HCT116 (cell line): Measurements from ENCODE around the gene NAALADL2. TPM values are rescaled to one million over a fixed set of nuclear protein-coding genes. Genes with fewer than 3 reads are reported as not detected.

ENCODE experiments used
- ATAC-seq: fragments of 200-7000 bp; cut with Tn5 transposase; 2 replicates; pipeline ENCODE4 v1.9.1; 2020; ENCODE audit warnings: mild to moderate bottlenecking, moderate library complexity
- BruUV-seq: library from RNA; stranded (reverse); fragments of 400-500 nt; replicated peaks from 2 replicates; lab custom pipeline; 2021; lab: Mats Ljungman, UMichigan
- CTCF ChIA-PET: fragments of 300-600 bp; sonication (Branson Sonifier 250); formaldehyde crosslinking; loops from one replicate; lab custom pipeline; 2021; ENCODE audit warnings: antibody characterized with exemption; lab: Charles Lee
- POLR2A ChIA-PET: fragments of 300-600, 350-600 bp; sonication (Branson Sonifier 250); formaldehyde crosslinking; loops from one replicate; lab custom pipeline; 2021; ENCODE audit warnings: antibody characterized with exemption; lab: Charles Lee
- RAD21 ChIA-PET, 2 experiments: fragments of 300-600 bp; sonication (Branson Sonifier 250); formaldehyde crosslinking; loops; one replicate each; lab custom pipeline; 2023; ENCODE audit warnings: low total read pairs in 2 of 2; ENCODE audit not compliant: uncharacterized antibody in 2 of 2, unreplicated experiment in 2 of 2, low non-redundant PET in 1 of 2; lab: Charles Lee
- DNase-seq: peaks from one replicate; pipeline ENCODE4 v3.0.0-alpha.2; 2010; ENCODE audit warnings: low read depth, low spot score
- H2AFZ ChIP-seq: fragments of 200-600 bp; shearing (Covaris generic), sonication (generic); 2 replicates; pipeline ENCODE4 v1.6.1; 2017; ENCODE audit warnings: low read depth, mixed run types, mixed read lengths, antibody characterized with exemption, low read length; ENCODE audit not compliant: poor library complexity, severe bottlenecking
- H3K27ac ChIP-seq: 2 replicates; pipeline ENCODE4 v1.5.1; 2012; ENCODE audit warnings: low read depth, low read length
- H3K27me3 ChIP-seq: fragments of 200-600 bp; sonication (generic); 2 replicates; pipeline ENCODE4 v1.6.1; 2016; ENCODE audit warnings: mixed run types, low read length, mixed read lengths; ENCODE audit not compliant: insufficient read depth
- H3K36me3 ChIP-seq, 2 experiments: fragments of 200-500 bp in 1 of 2; fragments of 200-600 bp in 1 of 2; sonication (Bioruptor generic) in 1 of 2; sonication (generic) in 1 of 2; 2 replicates each; pipeline versions ENCODE4 v1.5.1 to v1.6.1; 2014 to 2016; ENCODE audit warnings: low read length in 2 of 2, inconsistent platforms in 1 of 2, mixed read lengths in 1 of 2, mixed run types in 1 of 2; ENCODE audit not compliant: insufficient read depth in 2 of 2, control insufficient read depth in 1 of 2
- H3K4me1 ChIP-seq, 2 experiments: fragments of 200-600 bp in 1 of 2; sonication (generic) in 1 of 2; 2 replicates each; pipeline versions ENCODE4 v1.5.1 to v1.6.1; 2012 to 2017; ENCODE audit warnings: low read length in 2 of 2, inconsistent platforms in 1 of 2, mild to moderate bottlenecking in 1 of 2, mixed read lengths in 1 of 2, mixed run types in 1 of 2, moderate library complexity in 1 of 2; ENCODE audit not compliant: insufficient read depth in 2 of 2, control insufficient read depth in 1 of 2
- H3K4me2 ChIP-seq: fragments of 200-600 bp; sonication (generic); 2 replicates; pipeline ENCODE4 v1.6.1; 2017; ENCODE audit warnings: mixed run types, low read length, mixed read lengths
- H3K4me3 ChIP-seq, 2 experiments: fragments of 200-600 bp in 1 of 2; sonication (generic) in 1 of 2; replicated peaks in 1 of 2; 2 replicates each; pipeline ENCODE4 v1.5.1; 2011 to 2016; ENCODE audit warnings: low read length in 2 of 2, control low read depth in 1 of 2, low read depth in 1 of 2, mild to moderate bottlenecking in 1 of 2, mixed read lengths in 1 of 2, mixed run types in 1 of 2
- H3K79me2 ChIP-seq: fragments of 200-600 bp; sonication (generic); 2 replicates; pipeline ENCODE4 v1.6.1; 2017; ENCODE audit warnings: mild to moderate bottlenecking, mixed run types, low read length, moderate library complexity, mixed read lengths; ENCODE audit not compliant: insufficient read depth
- H3K9ac ChIP-seq: fragments of 200-600 bp; sonication (generic); 2 replicates; pipeline ENCODE4 v1.6.1; 2016; ENCODE audit warnings: low read length, mixed read lengths
- H3K9me2 ChIP-seq: fragments of 200-600 bp; sonication (generic), shearing (Covaris generic); 2 replicates; pipeline ENCODE4 v1.6.1; 2017; ENCODE audit warnings: mixed run types, mild to moderate bottlenecking, moderate library complexity; ENCODE audit not compliant: insufficient read depth
- H3K9me3 ChIP-seq, 2 experiments: fragments of 200-500 bp in 1 of 2; fragments of 200-600 bp in 1 of 2; sonication (Bioruptor generic) in 1 of 2; sonication (generic) in 1 of 2; 2 replicates each; pipeline ENCODE4 v1.6.1; 2014 to 2017; ENCODE audit warnings: low read length in 2 of 2, mixed read lengths in 2 of 2, inconsistent platforms in 1 of 2, low read depth in 1 of 2, mild to moderate bottlenecking in 1 of 2, mixed run types in 1 of 2, moderate library complexity in 1 of 2; ENCODE audit not compliant: control insufficient read depth in 1 of 2, insufficient read depth in 1 of 2
- H4K20me1 ChIP-seq: fragments of 200-600 bp; sonication (generic), shearing (Covaris generic); 2 replicates; pipeline ENCODE4 v1.6.1; 2017; ENCODE audit warnings: mixed run types, mild to moderate bottlenecking, moderate library complexity; ENCODE audit not compliant: insufficient read depth
- ATF3 ChIP-seq: IDR thresholded peaks from 2 replicates; pipeline ENCODE4 v1.6.1; 2012
- CBX3 ChIP-seq: IDR thresholded peaks from 2 replicates; pipeline ENCODE4 v1.6.1; 2012; ENCODE audit warnings: low read depth
- EZH2 ChIP-seq: fragments of 200-600 bp; sonication (generic); IDR thresholded peaks from 2 replicates; pipeline ENCODE4 v1.6.1; 2017; ENCODE audit warnings: antibody characterized with exemption, mixed run types
- JUND ChIP-seq: IDR thresholded peaks from 2 replicates; pipeline ENCODE4 v1.6.1; 2012
- MAX ChIP-seq: IDR thresholded peaks from 2 replicates; pipeline ENCODE4 v1.6.1; 2012
- POLR2A ChIP-seq: IDR thresholded peaks from 2 replicates; pipeline ENCODE4 v1.7.0; 2011; ENCODE audit warnings: borderline replicate concordance; ENCODE audit not compliant: insufficient read depth, insufficient read length; ENCODE audit errors: extremely low read depth
- REST ChIP-seq: IDR thresholded peaks from 2 replicates; pipeline ENCODE4 v1.6.1; 2012; ENCODE audit warnings: low read depth
- SIN3A ChIP-seq: IDR thresholded peaks from 2 replicates; pipeline ENCODE4 v1.6.1; 2012; ENCODE audit warnings: low read depth
- SP1 ChIP-seq: IDR thresholded peaks from 2 replicates; pipeline ENCODE4 v1.6.1; 2012; ENCODE audit warnings: low read depth
- SRF ChIP-seq: IDR thresholded peaks from 2 replicates; pipeline ENCODE4 v1.6.1; 2012; ENCODE audit warnings: low read depth
- YY1 ChIP-seq: IDR thresholded peaks from 2 replicates; pipeline ENCODE4 v1.6.1; 2011; ENCODE audit warnings: low read length, low read depth, moderate library complexity, mild to moderate bottlenecking; ENCODE audit not compliant: insufficient replicate concordance; ENCODE audit errors: extremely low read depth
- ZNF274 ChIP-seq: fragments of 200-500 bp; sonication (Bioruptor generic); IDR thresholded peaks from 2 replicates; pipeline ENCODE4 v1.6.1; 2014; ENCODE audit warnings: mild to moderate bottlenecking, low read depth, low read length, inconsistent platforms
- intact Hi-C: fragments of 100-400 bp; cut with micrococcal nuclease; formaldehyde crosslinking; loops from 2 replicates; pipeline ENCODE4 v1.10.0; 2022
- total RNA-seq: library from RNA; stranded (reverse); gene quantifications from one replicate; pipeline ENCODE4 v1.2.1, GENCODE V29; 2021; ENCODE audit not compliant: unreplicated experiment

Gene NAALADL2
- total RNA-seq, 1 experiment from 2014 or later: 2.9 TPM

- no peak for DNase-seq
- ATAC-seq: no peak
- no peaks in the 10 kb centered on the region for H3K9me2 ChIP-seq
- BruUV-seq: no TSS peak
- H3K9me3 ChIP-seq: no peaks in the 10 kb centered on the region
- no peak overlapping the region for H3K27ac ChIP-seq
- intact Hi-C loops: no loop called here
- no peaks in the 10 kb centered on the region for H3K36me3 ChIP-seq
- H3K4me3 ChIP-seq: no peak overlapping the region
- no peak overlapping the region for H3K4me2 ChIP-seq
- no peak overlapping the region for H2AFZ ChIP-seq
- H3K9ac ChIP-seq: no peak overlapping the region
- TF ChIP-seq POLR2A (no peak), EZH2 (no peak), SIN3A (no peak), CBX3 (no peak), ATF3 (no peak), SRF (no peak), YY1 (no peak), ZNF274 (no peak), JUND (no peak), REST (no peak), SP1 (no peak), MAX (no peak)
- POLR2A ChIA-PET: no interaction called here
- H3K4me1 ChIP-seq: no peaks in the 10 kb centered on the region
- H4K20me1 ChIP-seq: no peaks in the 10 kb centered on the region
- H3K79me2 ChIP-seq: no peaks in the 10 kb centered on the region
- no peaks in the 10 kb centered on the region for H3K27me3 ChIP-seq
- CTCF ChIA-PET: no interaction called here
- RAD21 ChIA-PET: no interaction called here
Observed at GRCh38 chr3:175073219-175073905, 214.2 kb downstream of the NAALADL2 start.
